ENCODE results near the gene CITED2.
"Not testable (repeated sequence)": the region's sequence is repeated elsewhere in the genome, so short reads cannot be mapped to it uniquely, and the experiment has no call there.

Gene CITED2

GRCh38 chr6:139364302-139364981 lies 10.0 kb downstream of the CITED2 start:
- DNase-seq = peak; percentile 39

- DNase-seq = not testable (repeated sequence)
Observed at GRCh38 chr6:139363797-139364196, 10.7 kb downstream of the CITED2 start.

GRCh38 chr6:139363123-139363522 lies 11.3 kb downstream of the CITED2 start:
- not testable (repeated sequence) for DNase-seq

GRCh38 chr6:139361211-139361610 lies 13.2 kb downstream of the CITED2 start:
- peak; percentile 63 for DNase-seq

- no peak for DNase-seq
Observed at GRCh38 chr6:139356924-139357323, 17.5 kb downstream of the CITED2 start.

- peak; percentile 8 for DNase-seq
Observed at GRCh38 chr6:139355777-139356445, 18.5 kb downstream of the CITED2 start.

- no peak for DNase-seq
Observed at GRCh38 chr6:139355172-139355571, 19.3 kb downstream of the CITED2 start.

GRCh38 chr6:139354189-139354588 lies 20.3 kb downstream of the CITED2 start:
- DNase-seq = no peak

GRCh38 chr6:139349464-139350020 lies 24.9 kb downstream of the CITED2 start:
- DNase-seq = no peak

GRCh38 chr6:139346392-139346791 lies 28.1 kb downstream of the CITED2 start:
- no peak for DNase-seq

- no peak for DNase-seq
Observed at GRCh38 chr6:139344186-139344963, 30.1 kb downstream of the CITED2 start.

GRCh38 chr6:139343052-139343750 lies 31.2 kb downstream of the CITED2 start:
- DNase-seq = no peak

GRCh38 chr6:139341060-139341459 lies 33.4 kb downstream of the CITED2 start:
- no peak for DNase-seq

GRCh38 chr6:139338795-139339194 lies 35.7 kb downstream of the CITED2 start:
- no peak for DNase-seq

- DNase-seq = no peak
Observed at GRCh38 chr6:139337830-139338229, 36.6 kb downstream of the CITED2 start.

GRCh38 chr6:139337001-139337400 lies 37.4 kb downstream of the CITED2 start:
- no peak for DNase-seq

GRCh38 chr6:139336488-139336887 lies 38.0 kb downstream of the CITED2 start:
- DNase-seq = no peak

- no peak for DNase-seq
Observed at GRCh38 chr6:139335447-139336210, 38.8 kb downstream of the CITED2 start.

GRCh38 chr6:139334806-139335446 lies 39.5 kb downstream of the CITED2 start:
- DNase-seq = no peak

- no peak for DNase-seq
Observed at GRCh38 chr6:139330826-139331500, 43.5 kb downstream of the CITED2 start.

GRCh38 chr6:139330306-139330705 lies 44.1 kb downstream of the CITED2 start:
- no peak for DNase-seq
